WTC11 (cell line): ENCODE data around the gene CBFA2T2. TPM values are rescaled to one million over a fixed set of nuclear protein-coding genes. Genes with fewer than 3 reads are reported as not detected.

Experiments
- ATAC-seq: fragments of 200-7000 bp; cut with Tn5 transposase; 2 replicates; pipeline ENCODE4 v1.10.0; 2021; ENCODE audit warnings: mild to moderate bottlenecking, moderate library complexity
- CTCF ChIA-PET: fragments of 300-600 bp; sonication (Branson Sonifier 250); formaldehyde crosslinking; loops from one replicate; lab custom pipeline; 2021; ENCODE audit warnings: antibody characterized with exemption; lab: Charles Lee
- POLR2A ChIA-PET: fragments of 350-600 bp; sonication (Branson Sonifier 250); formaldehyde crosslinking; loops from one replicate; lab custom pipeline; 2021; ENCODE audit warnings: antibody characterized with exemption; lab: Charles Lee
- DNase-seq: peaks from one replicate; pipeline ENCODE4 v3.0.0; 2021; ENCODE audit warnings: low spot score
- H3K27ac Mint-ChIP-seq: 2 replicates; pipeline ENCODE4 v1.8.0; 2021; ENCODE audit warnings: mixed read lengths
- H3K27me3 Mint-ChIP-seq: 2 replicates; pipeline ENCODE4 v1.8.0; 2021; ENCODE audit warnings: low read depth, mild to moderate bottlenecking, moderate library complexity, mixed read lengths
- H3K36me3 Mint-ChIP-seq: 2 replicates; pipeline ENCODE4 v1.8.0; 2021; ENCODE audit warnings: mixed read lengths
- H3K4me1 Mint-ChIP-seq: 2 replicates; pipeline ENCODE4 v1.8.0; 2022; ENCODE audit warnings: mixed read lengths
- H3K4me3 Mint-ChIP-seq: 2 replicates; pipeline ENCODE4 v1.8.0; 2021; ENCODE audit warnings: mild to moderate bottlenecking, moderate library complexity, mixed read lengths
- H3K9me3 Mint-ChIP-seq: 2 replicates; pipeline ENCODE4 v1.8.0; 2021; ENCODE audit warnings: mixed read lengths
- CREM ChIP-seq: sonication (generic); formaldehyde crosslinking; IDR thresholded peaks from 2 replicates; pipeline ENCODE4 v1.8.1; 2022; ENCODE audit warnings: mild to moderate bottlenecking, missing genetic modification reagents, moderate library complexity
- EMX1 ChIP-seq: fragments of 250-450 bp; sonication (Bioruptor Pico); IDR thresholded peaks from 2 replicates; pipeline ENCODE4 v1.8.0; 2021; ENCODE audit warnings: mild to moderate bottlenecking
- ESRRA ChIP-seq: sonication (generic); formaldehyde crosslinking; IDR thresholded peaks from 2 replicates; pipeline ENCODE4 v1.8.1; 2022; ENCODE audit warnings: mild to moderate bottlenecking, missing genetic modification reagents, borderline replicate concordance
- FOXJ3 ChIP-seq: sonication (generic); formaldehyde crosslinking; IDR thresholded peaks from 2 replicates; pipeline ENCODE4 v1.9.0; 2021; ENCODE audit warnings: missing genetic modification reagents, mild to moderate bottlenecking, borderline replicate concordance
- NFYB ChIP-seq: sonication (generic); formaldehyde crosslinking; conservative IDR thresholded peaks from 2 replicates; pipeline ENCODE4 v1.8.0; 2022; ENCODE audit warnings: low read depth, missing genetic modification reagents
- NR1H2 ChIP-seq: sonication (generic); formaldehyde crosslinking; IDR thresholded peaks from 2 replicates; pipeline ENCODE4 v1.9.0; 2021; ENCODE audit warnings: mild to moderate bottlenecking, moderate library complexity, missing genetic modification reagents
- RORB ChIP-seq: fragments of 250-450 bp; sonication (Bioruptor Pico); IDR thresholded peaks from 2 replicates; pipeline ENCODE4 v1.9.0; 2021; ENCODE audit warnings: mild to moderate bottlenecking
- SP1 ChIP-seq: sonication (generic); formaldehyde crosslinking; conservative IDR thresholded peaks from 2 replicates; pipeline ENCODE4 v1.8.1; 2022; ENCODE audit warnings: missing genetic modification reagents
- ZNF121 ChIP-seq: sonication (generic); formaldehyde crosslinking; IDR thresholded peaks from 2 replicates; pipeline ENCODE4 v1.8.0; 2023; ENCODE audit warnings: missing genetic modification reagents
- ZNF263 ChIP-seq: sonication (generic); formaldehyde crosslinking; IDR thresholded peaks from 2 replicates; pipeline ENCODE4 v1.8.1; 2022; ENCODE audit warnings: low read depth, mild to moderate bottlenecking, moderate library complexity, missing genetic modification reagents
- ZNF317 ChIP-seq: sonication (generic); formaldehyde crosslinking; IDR thresholded peaks from 2 replicates; pipeline ENCODE4 v1.8.1; 2023; ENCODE audit warnings: low read depth, mild to moderate bottlenecking, moderate library complexity, missing genetic modification reagents, borderline replicate concordance
- ZNF423 ChIP-seq: fragments of 250-450 bp; sonication (Bioruptor Pico); IDR thresholded peaks from 2 replicates; pipeline ENCODE4 v2.1.2; 2022; ENCODE audit warnings: mild to moderate bottlenecking, moderate library complexity
- total RNA-seq: library from RNA; stranded (reverse); gene quantifications from 3 replicates; pipeline ENCODE4 v1.2.3, GENCODE V29; 2021
- TF ChIP-seq, protein P1 (sequence below): sonication (generic); formaldehyde crosslinking; IDR thresholded peaks from 2 replicates; pipeline ENCODE4 v1.8.1; 2023; ENCODE audit warnings: mild to moderate bottlenecking, moderate library complexity, missing genetic modification reagents
- TF ChIP-seq, protein P2 (sequence below): sonication (generic); formaldehyde crosslinking; IDR thresholded peaks from 2 replicates; pipeline ENCODE4 v1.8.1; 2022; ENCODE audit warnings: low read depth, mild to moderate bottlenecking, moderate library complexity, missing genetic modification reagents, borderline replicate concordance
- TF ChIP-seq, protein P3 (sequence below): sonication (generic); formaldehyde crosslinking; IDR thresholded peaks from 2 replicates; pipeline ENCODE4 v1.8.0; 2022; ENCODE audit warnings: mild to moderate bottlenecking, missing genetic modification reagents
- TF ChIP-seq, protein P4 (sequence below): sonication (generic); formaldehyde crosslinking; IDR thresholded peaks from 2 replicates; pipeline ENCODE4 v1.8.1; 2023; ENCODE audit warnings: mild to moderate bottlenecking, missing genetic modification reagents, borderline replicate concordance
- TF ChIP-seq, protein P5 (sequence below): sonication (generic); formaldehyde crosslinking; IDR thresholded peaks from 2 replicates; pipeline ENCODE4 v1.8.0; 2022; ENCODE audit warnings: missing genetic modification reagents
- TF ChIP-seq, protein P6 (sequence below): fragments of 250-450 bp; sonication (Bioruptor Pico); IDR thresholded peaks from 2 replicates; pipeline ENCODE4 v1.9.0; 2021; ENCODE audit warnings: mild to moderate bottlenecking, borderline replicate concordance
- TF ChIP-seq, protein P7 (sequence below): sonication (generic); formaldehyde crosslinking; IDR thresholded peaks from 2 replicates; pipeline ENCODE4 v1.8.1; 2023; ENCODE audit warnings: mild to moderate bottlenecking, missing genetic modification reagents, moderate library complexity
- TF ChIP-seq, protein P8 (sequence below): sonication (generic); formaldehyde crosslinking; IDR thresholded peaks from 2 replicates; pipeline ENCODE4 v1.8.1; 2023; ENCODE audit warnings: mild to moderate bottlenecking, missing genetic modification reagents, moderate library complexity

The CBFA2T2 gene
- total RNA-seq, 1 experiment from 2014 or later = 22.1 TPM

DNA sequence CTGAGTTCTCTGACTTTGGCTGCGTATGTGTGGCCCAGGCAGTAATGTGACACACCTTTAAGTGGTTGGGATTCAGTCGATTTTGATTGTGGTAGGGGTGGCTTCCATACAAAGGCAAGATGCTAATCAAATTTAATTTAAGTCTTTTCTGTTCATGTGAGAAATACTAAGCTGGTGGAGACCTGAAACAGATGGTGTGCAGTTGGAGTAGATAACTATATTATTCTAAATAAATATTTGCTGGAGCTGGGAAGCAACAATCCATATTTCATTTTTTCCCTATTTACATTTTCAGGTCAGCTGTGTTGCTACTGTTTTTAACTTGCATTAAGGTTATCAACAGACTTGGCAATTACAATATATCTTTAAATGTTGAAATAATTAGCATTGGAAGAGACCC is 104.8 kb downstream of the CBFA2T2 start:
- Mint-ChIP-seq H3K27ac (no peak overlapping the region; the same call in 1 of the 2 replicates), H3K4me1 (peaks cover 18% of the 10 kb centered on the region), H3K36me3 (peaks cover 14% of the 10 kb centered on the region), H3K9me3 (peaks cover 14% of the 10 kb centered on the region), H3K4me3 (no peak overlapping the region), H3K27me3 (no peaks in the 10 kb centered on the region; the same call in 1 of the 2 replicates)
- TF ChIP-seq ESRRA (CRISPR knock-in tag) (no peak), CREM (CRISPR knock-in tag) (no peak), NR1H2 (CRISPR knock-in tag) (no peak), ZNF317 (no peak), ZNF423 (CRISPR knock-in tag) (no peak), FOXJ3 (CRISPR knock-in tag) (no peak), RORB (CRISPR knock-in tag) (no peak), ZNF263 (no peak), SP1 (CRISPR knock-in tag) (no peak), NFYB (no peak), EMX1 (CRISPR knock-in tag) (no peak), ZNF121 (no peak)
- TF ChIP-seq, protein P1, sequence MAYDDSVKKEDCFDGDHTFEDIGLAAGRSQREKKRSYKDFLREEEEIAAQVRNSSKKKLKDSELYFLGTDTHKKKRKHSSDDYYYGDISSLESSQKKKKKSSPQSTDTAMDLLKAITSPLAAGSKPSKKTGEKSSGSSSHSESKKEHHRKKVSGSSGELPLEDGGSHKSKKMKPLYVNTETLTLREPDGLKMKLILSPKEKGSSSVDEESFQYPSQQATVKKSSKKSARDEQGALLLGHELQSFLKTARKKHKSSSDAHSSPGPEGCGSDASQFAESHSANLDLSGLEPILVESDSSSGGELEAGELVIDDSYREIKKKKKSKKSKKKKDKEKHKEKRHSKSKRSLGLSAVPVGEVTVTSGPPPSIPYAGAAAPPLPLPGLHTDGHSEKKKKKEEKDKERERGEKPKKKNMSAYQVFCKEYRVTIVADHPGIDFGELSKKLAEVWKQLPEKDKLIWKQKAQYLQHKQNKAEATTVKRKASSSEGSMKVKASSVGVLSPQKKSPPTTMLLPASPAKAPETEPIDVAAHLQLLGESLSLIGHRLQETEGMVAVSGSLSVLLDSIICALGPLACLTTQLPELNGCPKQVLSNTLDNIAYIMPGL = no peak
- TF ChIP-seq, protein P2, sequence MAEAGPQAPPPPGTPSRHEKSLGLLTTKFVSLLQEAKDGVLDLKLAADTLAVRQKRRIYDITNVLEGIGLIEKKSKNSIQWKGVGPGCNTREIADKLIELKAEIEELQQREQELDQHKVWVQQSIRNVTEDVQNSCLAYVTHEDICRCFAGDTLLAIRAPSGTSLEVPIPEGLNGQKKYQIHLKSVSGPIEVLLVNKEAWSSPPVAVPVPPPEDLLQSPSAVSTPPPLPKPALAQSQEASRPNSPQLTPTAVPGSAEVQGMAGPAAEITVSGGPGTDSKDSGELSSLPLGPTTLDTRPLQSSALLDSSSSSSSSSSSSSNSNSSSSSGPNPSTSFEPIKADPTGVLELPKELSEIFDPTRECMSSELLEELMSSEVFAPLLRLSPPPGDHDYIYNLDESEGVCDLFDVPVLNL = no peak
- TF ChIP-seq, protein P3, sequence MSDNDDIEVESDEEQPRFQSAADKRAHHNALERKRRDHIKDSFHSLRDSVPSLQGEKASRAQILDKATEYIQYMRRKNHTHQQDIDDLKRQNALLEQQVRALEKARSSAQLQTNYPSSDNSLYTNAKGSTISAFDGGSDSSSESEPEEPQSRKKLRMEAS (CRISPR knock-in tag) = no peak
- TF ChIP-seq, protein P4, sequence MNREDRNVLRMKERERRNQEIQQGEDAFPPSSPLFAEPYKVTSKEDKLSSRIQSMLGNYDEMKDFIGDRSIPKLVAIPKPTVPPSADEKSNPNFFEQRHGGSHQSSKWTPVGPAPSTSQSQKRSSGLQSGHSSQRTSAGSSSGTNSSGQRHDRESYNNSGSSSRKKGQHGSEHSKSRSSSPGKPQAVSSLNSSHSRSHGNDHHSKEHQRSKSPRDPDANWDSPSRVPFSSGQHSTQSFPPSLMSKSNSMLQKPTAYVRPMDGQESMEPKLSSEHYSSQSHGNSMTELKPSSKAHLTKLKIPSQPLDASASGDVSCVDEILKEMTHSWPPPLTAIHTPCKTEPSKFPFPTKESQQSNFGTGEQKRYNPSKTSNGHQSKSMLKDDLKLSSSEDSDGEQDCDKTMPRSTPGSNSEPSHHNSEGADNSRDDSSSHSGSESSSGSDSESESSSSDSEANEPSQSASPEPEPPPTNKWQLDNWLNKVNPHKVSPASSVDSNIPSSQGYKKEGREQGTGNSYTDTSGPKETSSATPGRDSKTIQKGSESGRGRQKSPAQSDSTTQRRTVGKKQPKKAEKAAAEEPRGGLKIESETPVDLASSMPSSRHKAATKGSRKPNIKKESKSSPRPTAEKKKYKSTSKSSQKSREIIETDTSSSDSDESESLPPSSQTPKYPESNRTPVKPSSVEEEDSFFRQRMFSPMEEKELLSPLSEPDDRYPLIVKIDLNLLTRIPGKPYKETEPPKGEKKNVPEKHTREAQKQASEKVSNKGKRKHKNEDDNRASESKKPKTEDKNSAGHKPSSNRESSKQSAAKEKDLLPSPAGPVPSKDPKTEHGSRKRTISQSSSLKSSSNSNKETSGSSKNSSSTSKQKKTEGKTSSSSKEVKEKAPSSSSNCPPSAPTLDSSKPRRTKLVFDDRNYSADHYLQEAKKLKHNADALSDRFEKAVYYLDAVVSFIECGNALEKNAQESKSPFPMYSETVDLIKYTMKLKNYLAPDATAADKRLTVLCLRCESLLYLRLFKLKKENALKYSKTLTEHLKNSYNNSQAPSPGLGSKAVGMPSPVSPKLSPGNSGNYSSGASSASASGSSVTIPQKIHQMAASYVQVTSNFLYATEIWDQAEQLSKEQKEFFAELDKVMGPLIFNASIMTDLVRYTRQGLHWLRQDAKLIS = no peak
- TF ChIP-seq, protein P5, sequence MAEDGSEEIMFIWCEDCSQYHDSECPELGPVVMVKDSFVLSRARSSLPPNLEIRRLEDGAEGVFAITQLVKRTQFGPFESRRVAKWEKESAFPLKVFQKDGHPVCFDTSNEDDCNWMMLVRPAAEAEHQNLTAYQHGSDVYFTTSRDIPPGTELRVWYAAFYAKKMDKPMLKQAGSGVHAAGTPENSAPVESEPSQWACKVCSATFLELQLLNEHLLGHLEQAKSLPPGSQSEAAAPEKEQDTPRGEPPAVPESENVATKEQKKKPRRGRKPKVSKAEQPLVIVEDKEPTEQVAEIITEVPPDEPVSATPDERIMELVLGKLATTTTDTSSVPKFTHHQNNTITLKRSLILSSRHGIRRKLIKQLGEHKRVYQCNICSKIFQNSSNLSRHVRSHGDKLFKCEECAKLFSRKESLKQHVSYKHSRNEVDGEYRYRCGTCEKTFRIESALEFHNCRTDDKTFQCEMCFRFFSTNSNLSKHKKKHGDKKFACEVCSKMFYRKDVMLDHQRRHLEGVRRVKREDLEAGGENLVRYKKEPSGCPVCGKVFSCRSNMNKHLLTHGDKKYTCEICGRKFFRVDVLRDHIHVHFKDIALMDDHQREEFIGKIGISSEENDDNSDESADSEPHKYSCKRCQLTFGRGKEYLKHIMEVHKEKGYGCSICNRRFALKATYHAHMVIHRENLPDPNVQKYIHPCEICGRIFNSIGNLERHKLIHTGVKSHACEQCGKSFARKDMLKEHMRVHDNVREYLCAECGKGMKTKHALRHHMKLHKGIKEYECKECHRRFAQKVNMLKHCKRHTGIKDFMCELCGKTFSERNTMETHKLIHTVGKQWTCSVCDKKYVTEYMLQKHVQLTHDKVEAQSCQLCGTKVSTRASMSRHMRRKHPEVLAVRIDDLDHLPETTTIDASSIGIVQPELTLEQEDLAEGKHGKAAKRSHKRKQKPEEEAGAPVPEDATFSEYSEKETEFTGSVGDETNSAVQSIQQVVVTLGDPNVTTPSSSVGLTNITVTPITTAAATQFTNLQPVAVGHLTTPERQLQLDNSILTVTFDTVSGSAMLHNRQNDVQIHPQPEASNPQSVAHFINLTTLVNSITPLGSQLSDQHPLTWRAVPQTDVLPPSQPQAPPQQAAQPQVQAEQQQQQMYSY (CRISPR knock-in tag) = no peak
- TF ChIP-seq, protein P6, sequence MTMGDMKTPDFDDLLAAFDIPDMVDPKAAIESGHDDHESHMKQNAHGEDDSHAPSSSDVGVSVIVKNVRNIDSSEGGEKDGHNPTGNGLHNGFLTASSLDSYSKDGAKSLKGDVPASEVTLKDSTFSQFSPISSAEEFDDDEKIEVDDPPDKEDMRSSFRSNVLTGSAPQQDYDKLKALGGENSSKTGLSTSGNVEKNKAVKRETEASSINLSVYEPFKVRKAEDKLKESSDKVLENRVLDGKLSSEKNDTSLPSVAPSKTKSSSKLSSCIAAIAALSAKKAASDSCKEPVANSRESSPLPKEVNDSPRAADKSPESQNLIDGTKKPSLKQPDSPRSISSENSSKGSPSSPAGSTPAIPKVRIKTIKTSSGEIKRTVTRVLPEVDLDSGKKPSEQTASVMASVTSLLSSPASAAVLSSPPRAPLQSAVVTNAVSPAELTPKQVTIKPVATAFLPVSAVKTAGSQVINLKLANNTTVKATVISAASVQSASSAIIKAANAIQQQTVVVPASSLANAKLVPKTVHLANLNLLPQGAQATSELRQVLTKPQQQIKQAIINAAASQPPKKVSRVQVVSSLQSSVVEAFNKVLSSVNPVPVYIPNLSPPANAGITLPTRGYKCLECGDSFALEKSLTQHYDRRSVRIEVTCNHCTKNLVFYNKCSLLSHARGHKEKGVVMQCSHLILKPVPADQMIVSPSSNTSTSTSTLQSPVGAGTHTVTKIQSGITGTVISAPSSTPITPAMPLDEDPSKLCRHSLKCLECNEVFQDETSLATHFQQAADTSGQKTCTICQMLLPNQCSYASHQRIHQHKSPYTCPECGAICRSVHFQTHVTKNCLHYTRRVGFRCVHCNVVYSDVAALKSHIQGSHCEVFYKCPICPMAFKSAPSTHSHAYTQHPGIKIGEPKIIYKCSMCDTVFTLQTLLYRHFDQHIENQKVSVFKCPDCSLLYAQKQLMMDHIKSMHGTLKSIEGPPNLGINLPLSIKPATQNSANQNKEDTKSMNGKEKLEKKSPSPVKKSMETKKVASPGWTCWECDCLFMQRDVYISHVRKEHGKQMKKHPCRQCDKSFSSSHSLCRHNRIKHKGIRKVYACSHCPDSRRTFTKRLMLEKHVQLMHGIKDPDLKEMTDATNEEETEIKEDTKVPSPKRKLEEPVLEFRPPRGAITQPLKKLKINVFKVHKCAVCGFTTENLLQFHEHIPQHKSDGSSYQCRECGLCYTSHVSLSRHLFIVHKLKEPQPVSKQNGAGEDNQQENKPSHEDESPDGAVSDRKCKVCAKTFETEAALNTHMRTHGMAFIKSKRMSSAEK (CRISPR knock-in tag) = no peak
- TF ChIP-seq, protein P7, sequence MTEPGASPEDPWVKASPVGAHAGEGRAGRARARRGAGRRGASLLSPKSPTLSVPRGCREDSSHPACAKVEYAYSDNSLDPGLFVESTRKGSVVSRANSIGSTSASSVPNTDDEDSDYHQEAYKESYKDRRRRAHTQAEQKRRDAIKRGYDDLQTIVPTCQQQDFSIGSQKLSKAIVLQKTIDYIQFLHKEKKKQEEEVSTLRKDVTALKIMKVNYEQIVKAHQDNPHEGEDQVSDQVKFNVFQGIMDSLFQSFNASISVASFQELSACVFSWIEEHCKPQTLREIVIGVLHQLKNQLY (CRISPR knock-in tag) = no peak
- TF ChIP-seq, protein P8, sequence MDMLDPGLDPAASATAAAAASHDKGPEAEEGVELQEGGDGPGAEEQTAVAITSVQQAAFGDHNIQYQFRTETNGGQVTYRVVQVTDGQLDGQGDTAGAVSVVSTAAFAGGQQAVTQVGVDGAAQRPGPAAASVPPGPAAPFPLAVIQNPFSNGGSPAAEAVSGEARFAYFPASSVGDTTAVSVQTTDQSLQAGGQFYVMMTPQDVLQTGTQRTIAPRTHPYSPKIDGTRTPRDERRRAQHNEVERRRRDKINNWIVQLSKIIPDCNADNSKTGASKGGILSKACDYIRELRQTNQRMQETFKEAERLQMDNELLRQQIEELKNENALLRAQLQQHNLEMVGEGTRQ = no peak
- CTCF ChIA-PET = no interaction called here
- no peak for DNase-seq
- ATAC-seq = no peak
- POLR2A ChIA-PET = no interaction called here
